Gastroesophageal sphincter (tissue), 4 donors: Measurements from ENCODE around the gene PPP1R12C. TPM values are rescaled to one million over a fixed set of nuclear protein-coding genes. Genes with fewer than 3 reads are reported as not detected.
"Not testable (repeated sequence)": the region's sequence is repeated elsewhere in the genome, so short reads cannot be mapped to it uniquely, and the experiment has no call there.

ENCODE experiments used
- ATAC-seq: fragments of 150-250 bp; one replicate; pipeline ENCODE4 v1.9.1; 2016; ENCODE audit warnings: mild to moderate bottlenecking, moderate library complexity
- H3K27ac ChIP-seq, 4 donors: fragments of 200-600 bp; sonication (generic) in 3 of 4; 1 replicate in 3 of 4; 2 replicates in 1 of 4; pipeline ENCODE4 v1.5.1; 2016 to 2019
- H3K27me3 ChIP-seq: fragments of 200-600 bp; sonication (generic); one replicate; pipeline ENCODE4 v1.5.1; 2019
- H3K36me3 ChIP-seq, 2 donors: fragments of 200-600 bp; sonication (generic); one replicate each; pipeline ENCODE4 v1.5.1; 2019; ENCODE audit warnings: control low read depth in 1 of 2
- H3K4me1 ChIP-seq, 3 donors: fragments of 200-600 bp; sonication (generic); 1 replicate in 2 of 3; 2 replicates in 1 of 3; pipeline ENCODE4 v1.5.1; 2016 to 2019; ENCODE audit warnings: control low read depth in 2 of 3
- H3K4me3 ChIP-seq, 2 donors: fragments of 200-600 bp; sonication (generic); one replicate each; pipeline ENCODE4 v1.5.1; 2019; ENCODE audit warnings: mild to moderate bottlenecking in 1 of 2, moderate library complexity in 1 of 2
- H3K9me3 ChIP-seq, 3 donors: fragments of 200-600 bp; sonication (generic); one replicate each; pipeline ENCODE4 v1.5.1; 2017 to 2019; ENCODE audit warnings: control low read depth in 2 of 3
- EP300 ChIP-seq: sonication (generic); formaldehyde crosslinking; IDR thresholded peaks from one replicate; pipeline ENCODE4 v1.6.1; 2017; ENCODE audit warnings: antibody characterized with exemption, mild to moderate bottlenecking
- POLR2A ChIP-seq, 2 donors: fragments of 450-650 bp; IDR thresholded peaks; one replicate each; pipeline ENCODE4 v1.6.1; 2017; ENCODE audit warnings: antibody characterized with exemption in 2 of 2, mild to moderate bottlenecking in 2 of 2, moderate library complexity in 1 of 2
- POLR2AphosphoS5 ChIP-seq: sonication (generic); formaldehyde crosslinking; IDR thresholded peaks from one replicate; pipeline ENCODE4 v1.6.1; 2017; ENCODE audit warnings: antibody characterized with exemption
- WGBS, 2 donors: methylation state at CpG; one replicate each; pipeline ENCODE4 v1.1.5; 2018; ENCODE audit warnings: low coverage in 1 of 2; 5-methylcytosine and 5-hydroxymethylcytosine counted together
- total RNA-seq, 4 donors: library from RNA; depleted of rRNA; stranded (reverse); fragments of >200 nt; gene quantifications; one replicate each; pipeline ENCODE4 v1.1.0, GENCODE V29; 2016
- TF ChIP-seq, protein P1 (sequence below), 4 experiments: fragments of 200-600 bp in 2 of 4; fragments of 450-650 bp in 2 of 4; sonication (generic) in 1 of 4; IDR thresholded peaks; one replicate each; pipeline ENCODE4 v1.5.1; 2017 to 2019; ENCODE audit warnings: antibody characterized with exemption in 4 of 4, mild to moderate bottlenecking in 2 of 4, moderate library complexity in 2 of 4

Gene PPP1R12C
- total RNA-seq, 4 donors from 2014 or later, result 268 to 479 (median 276) TPM

DNA sequence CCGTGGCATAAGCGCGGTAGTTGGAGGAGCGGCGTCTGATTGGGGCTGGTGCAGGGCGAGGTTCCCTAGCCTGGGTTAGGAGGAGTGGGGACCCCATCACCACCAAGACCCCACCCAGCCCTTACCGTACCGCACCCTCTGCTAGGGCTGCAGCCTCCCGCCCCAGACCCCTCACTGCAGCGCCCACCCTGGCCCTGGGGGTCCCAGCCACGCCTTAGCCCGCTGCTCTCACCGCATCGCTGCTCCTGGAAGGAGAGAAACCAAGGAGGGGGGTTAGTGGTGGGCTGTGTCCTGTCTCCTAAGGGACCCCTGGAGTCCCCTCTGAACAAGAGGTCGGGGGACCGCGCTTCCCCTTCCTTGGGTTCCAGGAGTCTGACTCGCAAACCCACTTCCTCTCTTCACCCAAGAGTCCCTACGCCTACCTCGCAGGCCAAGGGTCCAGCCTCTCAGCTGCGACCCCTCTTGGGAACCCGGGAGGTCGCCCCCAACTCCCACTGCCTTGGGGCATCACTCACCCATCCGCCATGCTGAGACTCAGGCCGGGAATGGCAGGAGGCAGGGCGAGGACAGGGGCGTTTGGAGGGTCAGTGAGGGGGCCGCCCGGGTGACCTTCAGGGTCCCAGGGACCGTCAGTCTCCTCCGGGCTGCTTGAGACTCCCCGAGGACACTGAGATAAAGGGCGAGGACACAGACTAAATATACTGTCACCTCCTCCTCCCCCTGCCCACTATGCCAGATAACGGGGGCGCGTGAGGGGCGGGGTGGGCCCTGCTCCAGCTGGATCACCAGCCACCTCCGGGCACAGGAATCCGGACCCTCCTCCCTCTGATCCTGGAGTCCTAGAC lies 39.8 kb upstream of the PPP1R12C start, which contains the start of gene TNNI3:
Gene TNNI3 (minus strand): TSS at position 669 of the 845 bp plus-strand sequence. CDS start 143 bp downstream, at position 526.
- no peak for ATAC-seq
- H3K27ac ChIP-seq, result no peak within 1 kb of the TSS
- 36% methylated on average over 7 of the region's 39 CpGs; no CpG with 5 or more reads in 1 of the 2 donors for WGBS, 2 donors
- peaks cover 0 to 31% (median 0%) of the 10 kb centered on the region in 3 donors for H3K4me1 ChIP-seq
- H3K9me3 ChIP-seq, result no peaks in the 10 kb centered on the region
- TF ChIP-seq, protein P1, sequence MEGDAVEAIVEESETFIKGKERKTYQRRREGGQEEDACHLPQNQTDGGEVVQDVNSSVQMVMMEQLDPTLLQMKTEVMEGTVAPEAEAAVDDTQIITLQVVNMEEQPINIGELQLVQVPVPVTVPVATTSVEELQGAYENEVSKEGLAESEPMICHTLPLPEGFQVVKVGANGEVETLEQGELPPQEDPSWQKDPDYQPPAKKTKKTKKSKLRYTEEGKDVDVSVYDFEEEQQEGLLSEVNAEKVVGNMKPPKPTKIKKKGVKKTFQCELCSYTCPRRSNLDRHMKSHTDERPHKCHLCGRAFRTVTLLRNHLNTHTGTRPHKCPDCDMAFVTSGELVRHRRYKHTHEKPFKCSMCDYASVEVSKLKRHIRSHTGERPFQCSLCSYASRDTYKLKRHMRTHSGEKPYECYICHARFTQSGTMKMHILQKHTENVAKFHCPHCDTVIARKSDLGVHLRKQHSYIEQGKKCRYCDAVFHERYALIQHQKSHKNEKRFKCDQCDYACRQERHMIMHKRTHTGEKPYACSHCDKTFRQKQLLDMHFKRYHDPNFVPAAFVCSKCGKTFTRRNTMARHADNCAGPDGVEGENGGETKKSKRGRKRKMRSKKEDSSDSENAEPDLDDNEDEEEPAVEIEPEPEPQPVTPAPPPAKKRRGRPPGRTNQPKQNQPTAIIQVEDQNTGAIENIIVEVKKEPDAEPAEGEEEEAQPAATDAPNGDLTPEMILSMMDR (IDR thresholded peaks at IDR 0.05), result no peak
- no peak for TF ChIP-seq POLR2A (IDR thresholded peaks at IDR 0.05)
- no peak for TF ChIP-seq POLR2AphosphoS5
- TF ChIP-seq EP300, result no peak
- peaks cover 100% of the 10 kb centered on the region for H3K27me3 ChIP-seq
- no peaks in the 10 kb centered on the region for H3K36me3 ChIP-seq
- H3K4me3 ChIP-seq, result peak within 1 kb of the TSS in 1 of 2 donors; percentile 6

DNA sequence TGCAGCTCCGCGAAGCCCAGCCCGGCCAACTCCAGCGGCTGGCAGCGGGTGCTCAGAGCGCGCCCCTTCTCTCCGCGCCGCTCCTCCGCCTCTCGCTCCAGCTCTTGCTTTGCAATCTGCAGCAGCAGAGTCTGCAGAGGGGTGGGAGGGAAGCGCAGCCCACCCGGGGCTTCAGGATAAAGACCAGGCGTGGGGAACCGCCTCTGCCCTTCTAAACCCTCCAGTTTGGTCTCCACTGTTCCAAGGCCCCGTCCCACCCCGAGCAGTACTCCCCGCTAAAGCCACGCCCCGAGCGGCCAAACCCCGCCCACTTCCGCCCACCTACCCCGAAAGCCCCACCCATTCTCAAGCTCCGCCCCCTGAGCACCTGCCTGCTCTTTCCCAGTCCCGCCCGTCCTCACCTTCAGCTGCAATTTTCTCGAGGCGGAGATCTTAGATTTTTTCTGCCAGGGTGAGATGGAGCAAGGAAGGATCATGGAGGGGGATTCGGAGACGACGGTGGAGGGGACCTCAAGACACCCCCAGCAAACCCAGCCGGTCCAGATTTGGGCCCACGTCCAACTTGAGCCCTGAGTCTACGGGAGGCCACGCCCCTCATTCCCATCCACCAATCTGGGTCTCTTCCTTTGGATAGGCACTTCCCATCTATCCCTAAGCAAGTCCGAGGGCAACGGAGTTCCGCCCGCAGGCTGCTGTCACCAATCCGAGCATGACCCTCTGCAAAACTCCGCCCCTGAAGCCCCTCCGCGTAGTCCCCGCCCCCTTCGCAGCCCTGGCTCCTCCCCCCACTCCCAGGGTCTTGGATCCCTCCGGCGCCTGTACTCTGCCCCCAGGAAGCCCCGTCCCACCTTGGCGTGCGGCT lies 39.0 kb upstream of the PPP1R12C start:
- H3K27me3 ChIP-seq, result peaks cover 100% of the 10 kb centered on the region
- H3K4me3 ChIP-seq, result peak overlapping the region in 1 of 2 donors; percentile 6

DNA sequence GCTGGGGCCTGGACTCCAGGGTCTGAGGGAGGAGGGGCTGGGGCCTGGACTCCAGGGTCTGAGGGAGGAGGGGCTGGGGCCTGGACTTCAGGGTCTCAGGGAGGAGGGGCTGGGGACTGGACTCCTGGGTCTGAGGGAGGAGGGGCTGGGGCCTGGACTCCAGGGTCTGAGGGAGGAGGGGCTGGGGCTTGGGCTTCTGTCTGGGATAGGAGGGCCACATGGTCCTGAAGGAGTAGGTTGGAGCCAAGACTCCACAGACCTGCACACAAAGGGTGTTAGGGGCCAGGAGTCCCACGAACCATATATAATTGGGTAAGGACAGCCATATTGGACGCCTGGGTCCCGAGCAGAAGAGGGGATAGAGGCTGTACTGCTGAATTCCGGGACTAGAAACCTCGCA lies 38.3 kb upstream of the PPP1R12C start:
- not testable (repeated sequence) for H3K27ac ChIP-seq, H3K36me3 ChIP-seq, H3K9me3 ChIP-seq, ATAC-seq
- Histone ChIP-seq H3K4me1 (peaks cover 0 to 25% (median 0%) of the 10 kb centered on the region in 3 donors), H3K27me3 (peaks cover 100% of the 10 kb centered on the region), H3K4me3 (peak overlapping the region in 1 of 2 donors; percentile 6)
- WGBS, 2 donors, result 0 to 7% methylated on average over 1 to 3 of the region's 5 CpGs

More for the DNA sequence above, 39.0 kb upstream of the PPP1R12C start:
- H3K27ac ChIP-seq, result no peak overlapping the region
- ATAC-seq, result no peak
- H3K36me3 ChIP-seq, result no peaks in the 10 kb centered on the region
- H3K4me1 ChIP-seq, result peaks cover 0 to 31% (median 0%) of the 10 kb centered on the region in 3 donors
- 0% methylated on average over 6 of the region's 52 CpGs; no CpG with 5 or more reads in 1 of the 2 donors for WGBS, 2 donors
- no peaks in the 10 kb centered on the region for H3K9me3 ChIP-seq
- TF ChIP-seq, protein P1 (IDR thresholded peaks at IDR 0.05), result no peak
- TF ChIP-seq POLR2AphosphoS5 (no peak), POLR2A (IDR thresholded peaks at IDR 0.05) (no peak), EP300 (no peak)

DNA sequence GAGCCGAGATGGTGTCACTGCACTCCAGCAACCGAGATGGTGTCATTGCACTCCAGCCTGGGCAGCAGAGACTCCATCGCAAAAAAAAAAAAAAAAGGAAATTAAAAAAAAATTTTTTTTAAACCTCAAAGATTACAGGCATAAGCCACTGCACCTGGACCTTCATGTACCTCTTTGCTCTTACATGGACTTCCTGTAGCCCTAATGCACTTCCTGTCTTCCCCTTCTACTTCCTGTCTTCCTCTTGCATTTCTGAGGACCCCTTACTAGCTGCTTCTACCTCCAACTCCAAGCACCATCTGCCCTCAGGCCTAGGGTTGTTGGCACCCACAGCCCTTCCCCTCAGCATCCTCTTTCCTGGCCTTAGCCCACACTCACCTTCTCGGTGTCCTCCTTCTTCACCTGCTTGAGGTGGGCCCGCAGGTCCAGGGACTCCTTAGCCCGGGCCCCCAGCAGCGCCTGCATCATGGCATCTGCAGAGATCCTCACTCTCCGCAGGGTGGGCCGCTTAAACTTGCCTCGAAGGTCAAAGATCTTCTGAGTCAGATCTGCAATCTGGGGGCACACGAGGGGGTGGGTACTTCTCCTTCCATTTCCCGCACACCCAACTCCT lies 36.3 kb upstream of the PPP1R12C start:
- H3K27me3 ChIP-seq, result peaks cover 100% of the 10 kb centered on the region
- no peaks in the 10 kb centered on the region for H3K36me3 ChIP-seq
- H3K4me1 ChIP-seq, result peaks cover 0 to 13% (median 0%) of the 10 kb centered on the region in 3 donors
- no peak for ATAC-seq
- 82 to 90% methylated on average over 4 to 12 of the region's 12 CpGs for WGBS, 2 donors
- TF ChIP-seq EP300 (no peak), POLR2AphosphoS5 (no peak), POLR2A (IDR thresholded peaks at IDR 0.05) (no peak)
- TF ChIP-seq, protein P1 (IDR thresholded peaks at IDR 0.05), result no peak
- H3K9me3 ChIP-seq, result no peaks in the 10 kb centered on the region
- no peak overlapping the region for H3K27ac ChIP-seq
- H3K4me3 ChIP-seq, result no peak overlapping the region

DNA sequence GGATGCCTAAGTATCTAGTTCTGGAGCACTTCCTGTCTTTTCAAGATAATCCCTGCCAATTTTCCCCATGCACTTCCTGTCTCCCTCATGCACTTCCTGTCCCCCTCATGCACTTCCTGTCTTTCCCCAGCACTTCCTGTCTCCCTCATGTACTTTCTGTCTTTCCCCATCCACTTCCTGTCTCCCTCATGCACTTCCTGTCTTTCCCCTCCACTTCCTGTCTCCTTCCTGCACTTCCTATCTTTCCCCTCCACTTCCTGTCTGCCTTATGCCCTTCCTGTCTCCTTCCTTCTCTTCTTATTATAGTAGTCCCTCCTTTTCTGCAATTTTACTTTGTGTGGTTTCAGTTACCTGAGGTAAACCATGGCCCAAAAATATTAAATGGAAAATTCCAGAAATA lies 34.6 kb upstream of the PPP1R12C start:
- H3K4me1 ChIP-seq, result peaks cover 0 to 13% (median 0%) of the 10 kb centered on the region in 3 donors
- no peaks in the 10 kb centered on the region for H3K9me3 ChIP-seq
- no peak overlapping the region for H3K4me3 ChIP-seq
- H3K36me3 ChIP-seq, result no peaks in the 10 kb centered on the region
- TF ChIP-seq, protein P1 (IDR thresholded peaks at IDR 0.05), result no peak
- no peak for TF ChIP-seq EP300
- no peak for TF ChIP-seq POLR2A (IDR thresholded peaks at IDR 0.05)
- no peak for TF ChIP-seq POLR2AphosphoS5
- no peak for ATAC-seq
- no peak overlapping the region for H3K27ac ChIP-seq
- H3K27me3 ChIP-seq, result peaks cover 100% of the 10 kb centered on the region
